Stimulated activated CD8-positive, alpha-beta memory T cell treated with anti-CD3 and anti-CD28 coated beads, Interleukin-12 subunit alpha, Interleukin-12 subunit beta, amount 100 ng/mL, for 24 hours (primary cell): Measurements from ENCODE around the gene ATF6B.
"Not testable (repeated sequence)": the region's sequence is repeated elsewhere in the genome, so short reads cannot be mapped to it uniquely, and the experiment has no call there.

ENCODE experiments used
- DNase-seq: peaks from one replicate; pipeline ENCODE4 v3.0.0-alpha.2; 2020; ENCODE audit errors: extremely low read depth

Gene ATF6B

GRCh38 chr6:32154514-32155161 is 26.6 kb upstream of the ATF6B start:
- no peak for DNase-seq

GRCh38 chr6:32153564-32154513 is 25.8 kb upstream of the ATF6B start, which contains the start of gene PPT2:
PPT2 (plus strand) TSS chr6:32154141; CDS start chr6:32154595, 454 bp downstream.
- peak; percentile 67 for DNase-seq

- no peak for DNase-seq
Measured at GRCh38 chr6:32152769-32153563, 24.9 kb upstream of the ATF6B start.

- no peak for DNase-seq
Measured at GRCh38 chr6:32151863-32152768, 24.1 kb upstream of the ATF6B start, which contains the start of gene PRRT1. PRRT1 (minus strand) TSS chr6:32151939; CDS start chr6:32151827, 112 bp downstream.

- no peak for DNase-seq
Measured at GRCh38 chr6:32151181-32151862, 23.3 kb upstream of the ATF6B start.

- DNase-seq: no peak
Measured at GRCh38 chr6:32149932-32150870, 22.2 kb upstream of the ATF6B start.

GRCh38 chr6:32149092-32149755 is 21.2 kb upstream of the ATF6B start:
- no peak for DNase-seq

GRCh38 chr6:32148289-32149091 is 20.4 kb upstream of the ATF6B start:
- no peak for DNase-seq

GRCh38 chr6:32147401-32148132 is 19.5 kb upstream of the ATF6B start:
- DNase-seq: no peak

- no peak for DNase-seq
Measured at GRCh38 chr6:32146687-32147086, 18.6 kb upstream of the ATF6B start.

GRCh38 chr6:32146287-32146686 is 18.2 kb upstream of the ATF6B start:
- no peak for DNase-seq

- DNase-seq: not testable (repeated sequence)
Measured at GRCh38 chr6:32144238-32144637, 16.2 kb upstream of the ATF6B start.

GRCh38 chr6:32140420-32141046 is 12.5 kb upstream of the ATF6B start:
- DNase-seq: no peak

- no peak for DNase-seq
Measured at GRCh38 chr6:32139590-32139989, 11.5 kb upstream of the ATF6B start.

GRCh38 chr6:32137454-32137853 is 9.4 kb upstream of the ATF6B start:
- DNase-seq: no peak

GRCh38 chr6:32133786-32134185 is 5.7 kb upstream of the ATF6B start:
- DNase-seq: no peak

- DNase-seq: no peak
Measured at GRCh38 chr6:32132110-32132509, 4.1 kb upstream of the ATF6B start.
